Endothelial cell of umbilical vein (primary cell): ENCODE results near the gene SLC25A24. TPM values are rescaled to one million over a fixed set of nuclear protein-coding genes. Genes with fewer than 3 reads are reported as not detected.

Experiments
- BruUV-seq: library from RNA; stranded (reverse); fragments of 400-500 nt; replicated peaks from 2 replicates; lab custom pipeline; 2021; lab: Mats Ljungman, UMichigan
- CTCF ChIA-PET: fragments of 300-600, 350-600 bp; sonication (Branson Sonifier 250); formaldehyde crosslinking; loops from one replicate; lab custom pipeline; 2021; ENCODE audit warnings: antibody characterized with exemption, inconsistent platforms; lab: Charles Lee
- POLR2A ChIA-PET: fragments of 300-600, 350-600 bp; sonication (Branson Sonifier 250); formaldehyde crosslinking; loops from one replicate; lab custom pipeline; 2021; ENCODE audit warnings: antibody characterized with exemption, inconsistent platforms; lab: Charles Lee
- DNase-seq: peaks from one replicate; pipeline ENCODE4 v3.0.0-alpha.2; 2011; ENCODE audit warnings: low read depth, low spot score
- FAIRE-seq: peaks from 2 replicates; lab custom pipeline; 2011; peaks lifted over from hg19 to GRCh38; lab: Jason Lieb, UNC
- H2AFZ ChIP-seq: 2 replicates; pipeline ENCODE4 v1.6.0; 2012; ENCODE audit warnings: low read depth, low read length, control low read depth, inconsistent platforms
- H3K27ac ChIP-seq: 2 replicates; pipeline ENCODE4 v1.5.1; 2011; ENCODE audit warnings: low read depth, mild to moderate bottlenecking, control low read depth, low read length, moderate library complexity; ENCODE audit not compliant: insufficient read depth
- H3K27me3 ChIP-seq, 2 experiments: 2 replicates each; pipeline versions ENCODE4 v1.6.0 to v1.6.1; 2011; ENCODE audit warnings: low read length in 2 of 2, mixed read lengths in 1 of 2; ENCODE audit not compliant: control insufficient read depth in 2 of 2, insufficient read depth in 2 of 2
- H3K36me3 ChIP-seq, 2 experiments: 2 replicates in 1 of 2; 3 replicates in 1 of 2; pipeline ENCODE4 v1.5.1; 2011; ENCODE audit warnings: low read length in 2 of 2, mild to moderate bottlenecking in 1 of 2, moderate library complexity in 1 of 2; ENCODE audit not compliant: control insufficient read depth in 2 of 2, insufficient read depth in 2 of 2; ENCODE audit errors: extremely low read depth in 1 of 2
- H3K4me1 ChIP-seq: 3 replicates; pipeline ENCODE4 v1.5.1; 2011; ENCODE audit warnings: mild to moderate bottlenecking, low read length; ENCODE audit not compliant: control insufficient read depth, insufficient read depth; ENCODE audit errors: extremely low read depth
- H3K4me2 ChIP-seq: 2 replicates; pipeline ENCODE4 v1.6.1; 2011; ENCODE audit warnings: low read length, control low read depth, mixed read lengths; ENCODE audit not compliant: insufficient read depth
- H3K4me3 ChIP-seq, 3 experiments: fragments of 200-600 bp in 1 of 3; sonication (generic), shearing (Covaris generic) in 1 of 3; replicated peaks in 1 of 3; 2 replicates each; pipeline ENCODE4 v1.5.1; 2011 to 2016; ENCODE audit warnings: control low read depth in 3 of 3, low read length in 3 of 3, mild to moderate bottlenecking in 2 of 3, inconsistent platforms in 1 of 3, low read depth in 1 of 3, moderate library complexity in 1 of 3; ENCODE audit not compliant: insufficient read depth in 1 of 3
- H3K79me2 ChIP-seq: 2 replicates; pipeline ENCODE4 v1.6.0; 2012; ENCODE audit warnings: low read length, inconsistent platforms; ENCODE audit not compliant: control insufficient read depth, insufficient read depth
- H3K9ac ChIP-seq: replicated peaks from 2 replicates; pipeline ENCODE3; 2011; ENCODE audit warnings: low read length, control low read depth; ENCODE audit not compliant: insufficient read depth; ENCODE audit errors: extremely low read depth
- H3K9me1 ChIP-seq: replicated peaks from 3 replicates; pipeline ENCODE4 v1.6.0; 2011; ENCODE audit warnings: mild to moderate bottlenecking, low read length; ENCODE audit not compliant: control insufficient read depth, insufficient read depth; ENCODE audit errors: extremely low read depth
- H3K9me3 ChIP-seq: replicated peaks from 2 replicates; pipeline ENCODE4 v1.5.1; 2012; ENCODE audit warnings: low read length, inconsistent platforms; ENCODE audit not compliant: control insufficient read depth, insufficient read depth
- H4K20me1 ChIP-seq: replicated peaks from 2 replicates; pipeline ENCODE3; 2011; ENCODE audit warnings: mild to moderate bottlenecking, low read length; ENCODE audit not compliant: control insufficient read depth, insufficient read depth; ENCODE audit errors: extremely low read depth
- EZH2 ChIP-seq: IDR thresholded peaks from 2 replicates; pipeline ENCODE4 v1.6.1; 2012; ENCODE audit warnings: borderline replicate concordance, low read depth, mild to moderate bottlenecking, moderate library complexity, low read length, inconsistent platforms; ENCODE audit not compliant: severe bottlenecking
- FOS ChIP-seq: IDR thresholded peaks from 2 replicates; pipeline ENCODE4 v1.6.1; 2011; ENCODE audit warnings: mild to moderate bottlenecking, low read length, moderate library complexity, borderline replicate concordance; ENCODE audit not compliant: insufficient read depth
- GATA2 ChIP-seq: IDR thresholded peaks from 2 replicates; pipeline ENCODE4 v1.7.0; 2011; ENCODE audit warnings: low read depth, mild to moderate bottlenecking, moderate library complexity, mixed read lengths, low read length; ENCODE audit not compliant: insufficient read length, insufficient read depth
- JUN ChIP-seq: IDR thresholded peaks from 2 replicates; pipeline ENCODE4 v1.6.1; 2011; ENCODE audit warnings: borderline replicate concordance, low read depth; ENCODE audit not compliant: insufficient read length, insufficient read depth
- MYC ChIP-seq: IDR thresholded peaks from one replicate; pipeline ENCODE4 v1.6.1; 2011; ENCODE audit warnings: mild to moderate bottlenecking, low read depth, low read length
- POLR2A ChIP-seq: IDR thresholded peaks from 2 replicates; pipeline ENCODE4 v1.6.1; 2012; ENCODE audit warnings: low read depth, mild to moderate bottlenecking, control low read depth, low read length
- POLR2AphosphoS5 ChIP-seq: IDR thresholded peaks from 2 replicates; pipeline ENCODE4 v1.6.1; 2012; ENCODE audit warnings: low read depth, mild to moderate bottlenecking, control low read depth, low read length, moderate library complexity; ENCODE audit not compliant: insufficient read depth
- dilution Hi-C: fragments of 300-500 bp; cut with MboI; formaldehyde crosslinking; loops from one replicate; pipeline ENCODE4 v1.15.0; 2019; ENCODE audit warnings: low sequenced_read_pairs; ENCODE audit not compliant: extremely low pct_ligation_motif_present
- intact Hi-C: fragments of 100-400 bp; cut with micrococcal nuclease; formaldehyde crosslinking; loops from one replicate; pipeline ENCODE4 v1.10.0; 2022
- polyA plus RNA-seq, 4 experiments: library from polyadenylated mRNA; depleted of rRNA in 3 of 4; stranded (reverse) in 3 of 4; unstranded in 1 of 4; fragments of >200 nt; gene quantifications; 2 replicates each; pipeline versions ENCODE4 v1.2.1 to v1.2.3, GENCODE V29; 2011 to 2012; ENCODE audit warnings: missing spikeins in 1 of 4
- total RNA-seq: library from RNA; stranded (reverse); gene quantifications from 2 replicates; pipeline ENCODE4 v1.2.3, GENCODE V29; 2021
- TF ChIP-seq, protein P1 (sequence below), 2 donors: IDR thresholded peaks; 1 replicate in 1 of 2; 2 replicates in 1 of 2; pipeline ENCODE4 v1.5.1; 2011; ENCODE audit warnings: low read length in 2 of 2, mild to moderate bottlenecking in 2 of 2, moderate library complexity in 2 of 2, control low read depth in 1 of 2, inconsistent platforms in 1 of 2, low read depth in 1 of 2; ENCODE audit not compliant: insufficient read depth in 1 of 2; ENCODE audit errors: extremely low read depth in 1 of 2
- TF ChIP-seq, protein P2 (sequence below): IDR thresholded peaks from 2 replicates; pipeline ENCODE4 v1.6.1; 2011; ENCODE audit not compliant: insufficient read depth, insufficient read length

The SLC25A24 gene
- total and polyA plus RNA-seq, 2 donors (not counting 3 experiments of a cell fraction or from before 2014, with no cell fraction given): 16.9 to 45.8 TPM

DNA sequence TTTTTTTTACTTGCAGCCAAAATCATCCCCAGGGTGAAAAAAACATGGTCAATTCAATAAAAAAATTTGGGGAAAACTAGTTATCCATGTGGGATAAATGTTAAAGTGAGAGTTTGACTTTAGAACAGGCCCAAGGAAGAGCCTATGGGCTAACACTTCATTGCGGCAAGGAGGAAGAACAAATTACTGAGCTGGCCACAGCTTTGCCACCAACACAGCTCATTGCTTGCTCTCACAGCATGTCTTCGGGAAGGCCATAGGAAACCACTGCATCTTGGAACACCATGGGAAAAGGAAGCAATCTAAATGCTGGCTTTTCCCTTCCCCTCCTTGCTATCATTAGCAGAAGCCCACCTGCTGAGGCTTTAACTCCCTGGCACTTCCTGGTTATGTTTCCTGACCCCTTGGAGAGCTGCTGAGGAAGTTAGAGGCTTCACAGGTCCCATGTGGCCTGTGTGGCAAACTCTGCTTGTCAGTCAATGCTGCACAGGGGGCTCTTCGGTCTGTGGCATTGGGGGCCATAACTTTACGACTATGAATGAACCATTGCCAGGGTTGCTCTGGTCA is 86.0 kb downstream of the SLC25A24 start:
- Histone ChIP-seq H3K4me3 (no peak overlapping the region), H3K9me1 (no peaks in the 10 kb centered on the region), H3K27me3 (peaks cover 3 to 5% of the 10 kb centered on the region in 2 experiments), H3K9me3 (no peaks in the 10 kb centered on the region), H3K4me2 (no peak overlapping the region), H3K79me2 (no peaks in the 10 kb centered on the region), H3K36me3 (no peaks in the 10 kb centered on the region), H2AFZ (no peak overlapping the region), H3K27ac (no peak overlapping the region), H3K9ac (no peak overlapping the region), H3K4me1 (no peaks in the 10 kb centered on the region), H4K20me1 (no peaks in the 10 kb centered on the region)
- no peak for TF ChIP-seq POLR2A
- TF ChIP-seq FOS: no peak
- no peak for TF ChIP-seq MYC
- TF ChIP-seq, protein P1, sequence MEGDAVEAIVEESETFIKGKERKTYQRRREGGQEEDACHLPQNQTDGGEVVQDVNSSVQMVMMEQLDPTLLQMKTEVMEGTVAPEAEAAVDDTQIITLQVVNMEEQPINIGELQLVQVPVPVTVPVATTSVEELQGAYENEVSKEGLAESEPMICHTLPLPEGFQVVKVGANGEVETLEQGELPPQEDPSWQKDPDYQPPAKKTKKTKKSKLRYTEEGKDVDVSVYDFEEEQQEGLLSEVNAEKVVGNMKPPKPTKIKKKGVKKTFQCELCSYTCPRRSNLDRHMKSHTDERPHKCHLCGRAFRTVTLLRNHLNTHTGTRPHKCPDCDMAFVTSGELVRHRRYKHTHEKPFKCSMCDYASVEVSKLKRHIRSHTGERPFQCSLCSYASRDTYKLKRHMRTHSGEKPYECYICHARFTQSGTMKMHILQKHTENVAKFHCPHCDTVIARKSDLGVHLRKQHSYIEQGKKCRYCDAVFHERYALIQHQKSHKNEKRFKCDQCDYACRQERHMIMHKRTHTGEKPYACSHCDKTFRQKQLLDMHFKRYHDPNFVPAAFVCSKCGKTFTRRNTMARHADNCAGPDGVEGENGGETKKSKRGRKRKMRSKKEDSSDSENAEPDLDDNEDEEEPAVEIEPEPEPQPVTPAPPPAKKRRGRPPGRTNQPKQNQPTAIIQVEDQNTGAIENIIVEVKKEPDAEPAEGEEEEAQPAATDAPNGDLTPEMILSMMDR (IDR thresholded peaks at IDR 0.05; ENCODE audit: extremely low read depth in 1 of 2, insufficient read depth in 1 of 2, low read depth in 1 of 2, low read length in 2 of 2): no peak
- no peak for TF ChIP-seq EZH2
- TF ChIP-seq POLR2AphosphoS5: no peak
- no peak for TF ChIP-seq JUN
- no peak for TF ChIP-seq GATA2
- TF ChIP-seq, protein P2, sequence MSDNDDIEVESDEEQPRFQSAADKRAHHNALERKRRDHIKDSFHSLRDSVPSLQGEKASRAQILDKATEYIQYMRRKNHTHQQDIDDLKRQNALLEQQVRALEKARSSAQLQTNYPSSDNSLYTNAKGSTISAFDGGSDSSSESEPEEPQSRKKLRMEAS: no peak
- intact Hi-C loops: no loop called here
- CTCF ChIA-PET: interaction anchor here (0.7 to 1.9 kb wide), 3 partner anchors 11 to 333 kb away, joined by 4 to 6 read pairs (median 4); no protein-coding TSS in a partner anchor
- no TSS peak for BruUV-seq
- DNase-seq: no peak
- dilution Hi-C loops: no loop called here
- no peak for FAIRE-seq
- POLR2A ChIA-PET: no interaction called here
